GM18526 (cell line): ENCODE data around the gene MUC12.

Source experiments
- POLR2A ChIP-seq: IDR thresholded peaks from 3 replicates; pipeline ENCODE4 v1.6.1; 2011; ENCODE audit not compliant: insufficient read length; ENCODE audit errors: extremely low read depth

Gene MUC12

DNA sequence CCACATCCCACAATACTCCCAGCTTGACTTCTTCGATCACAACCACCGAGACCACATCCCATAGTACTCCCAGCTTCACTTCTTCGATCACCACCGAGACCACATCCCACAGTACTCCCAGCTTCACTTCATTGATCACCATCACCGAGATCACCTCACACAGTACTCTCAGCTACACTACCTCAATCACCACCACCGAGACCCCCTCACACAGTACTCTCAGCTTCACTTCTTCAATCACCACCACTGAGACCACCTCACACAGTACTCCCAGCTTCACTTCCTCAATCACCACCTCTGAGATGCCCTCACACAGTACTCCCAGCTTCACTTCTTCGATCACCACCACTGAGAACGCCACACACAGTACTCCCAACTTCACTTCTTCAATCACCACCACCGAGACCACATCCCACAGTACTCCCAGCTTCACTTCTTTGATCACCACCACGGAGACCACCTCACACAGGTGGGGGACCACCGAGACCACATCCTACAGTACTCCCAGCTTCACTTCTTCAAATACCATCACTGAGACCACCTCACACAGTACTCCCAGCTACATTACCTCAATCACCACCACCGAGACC, 11.4 kb upstream of the MUC12 start:
- no peak for TF ChIP-seq POLR2A

DNA sequence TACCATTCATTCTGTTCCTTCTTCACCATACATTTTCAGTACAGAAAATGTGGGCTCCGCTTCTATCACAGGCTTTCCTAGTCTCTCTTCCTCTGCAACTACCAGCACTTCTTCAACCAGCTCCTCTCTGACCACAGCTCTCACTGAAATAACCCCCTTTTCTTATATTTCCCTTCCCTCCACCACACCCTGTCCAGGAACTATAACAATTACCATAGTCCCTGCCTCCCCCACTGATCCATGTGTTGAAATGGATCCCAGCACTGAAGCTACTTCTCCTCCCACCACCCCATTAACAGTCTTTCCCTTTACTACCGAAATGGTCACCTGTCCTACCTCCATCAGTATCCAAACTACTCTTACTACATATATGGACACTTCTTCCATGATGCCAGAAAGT, 9.5 kb upstream of the MUC12 start:
- no peak for TF ChIP-seq POLR2A

DNA sequence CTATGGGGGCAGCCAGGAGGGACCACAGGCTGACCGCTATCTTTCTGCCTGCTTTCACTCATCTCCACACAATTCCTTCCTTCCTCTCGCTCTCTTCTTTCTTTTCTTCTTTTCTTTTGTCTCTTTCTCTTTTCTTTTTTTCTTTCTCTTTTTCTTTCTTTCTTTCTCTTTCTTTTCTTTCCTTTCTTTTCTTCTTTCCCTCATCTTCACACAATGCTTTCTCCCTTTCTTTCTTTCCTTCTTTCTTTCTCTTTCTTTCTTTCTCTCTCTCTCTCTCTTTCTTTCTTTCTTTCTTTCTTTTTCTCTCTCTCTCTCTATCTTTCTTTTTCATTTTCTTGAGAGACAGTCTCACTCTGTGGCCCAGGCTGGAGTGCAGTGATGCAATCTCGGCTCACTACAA, 6.8 kb upstream of the MUC12 start:
- no peak for TF ChIP-seq POLR2A

DNA sequence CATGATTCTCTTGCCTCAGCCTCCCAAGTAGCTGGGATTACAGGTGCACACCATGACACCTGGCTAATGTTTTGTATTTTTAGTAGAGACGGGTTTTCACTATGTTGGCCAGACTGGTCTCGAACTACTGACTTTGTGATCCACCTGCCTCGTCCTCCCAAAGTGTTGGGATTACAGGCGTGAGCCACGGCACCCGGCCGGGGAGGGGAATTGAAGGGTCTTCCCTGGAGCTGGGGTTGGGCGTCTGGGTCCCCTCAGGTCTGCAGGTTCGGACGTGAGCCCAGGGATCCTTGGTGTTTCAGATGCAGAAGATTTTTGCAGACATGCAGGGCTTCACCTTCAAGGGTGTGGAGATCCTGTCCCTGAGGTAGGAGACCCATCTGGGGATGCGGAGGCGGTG, 6.0 kb upstream of the MUC12 start:
- TF ChIP-seq POLR2A: no peak

DNA sequence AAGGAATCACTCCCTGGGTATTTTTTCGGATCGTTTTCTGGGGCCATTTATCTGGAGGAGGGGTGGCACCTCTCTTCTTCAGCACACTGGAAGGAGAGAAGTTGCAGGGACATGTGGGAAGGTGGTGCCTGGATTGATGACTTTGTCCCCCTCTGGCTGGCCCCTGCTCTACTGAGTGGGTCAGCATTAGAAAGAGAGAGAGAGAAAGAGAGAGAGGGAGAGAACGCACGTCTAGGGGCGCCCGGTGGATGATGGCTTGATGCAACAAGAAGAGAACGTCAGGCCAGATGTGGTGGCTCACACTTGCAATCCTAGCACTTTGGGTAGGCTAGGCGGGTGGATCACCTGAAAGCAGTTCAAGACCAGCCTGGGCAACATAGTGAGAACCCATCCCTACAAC, 5.5 kb upstream of the MUC12 start:
- no peak for TF ChIP-seq POLR2A

DNA sequence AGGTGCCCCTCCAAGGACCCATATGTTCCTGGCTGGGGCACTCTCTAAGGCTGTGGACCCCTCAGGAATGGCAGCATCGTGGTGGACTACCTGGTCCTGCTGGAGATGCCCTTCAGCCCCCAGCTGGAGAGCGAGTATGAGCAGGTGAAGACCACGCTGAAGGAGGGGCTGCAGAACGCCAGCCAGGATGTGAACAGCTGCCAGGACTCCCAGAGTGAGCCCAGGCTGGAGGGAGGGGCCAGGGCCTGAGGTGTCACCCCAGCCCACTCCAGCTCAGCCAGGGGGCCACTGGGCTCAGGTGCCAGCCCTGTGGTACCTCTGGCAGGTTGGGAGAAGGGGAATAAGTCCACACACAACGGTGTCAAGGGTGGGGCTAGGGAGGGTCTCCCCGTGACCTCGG, 4.7 kb upstream of the MUC12 start:
- no peak for TF ChIP-seq POLR2A

DNA sequence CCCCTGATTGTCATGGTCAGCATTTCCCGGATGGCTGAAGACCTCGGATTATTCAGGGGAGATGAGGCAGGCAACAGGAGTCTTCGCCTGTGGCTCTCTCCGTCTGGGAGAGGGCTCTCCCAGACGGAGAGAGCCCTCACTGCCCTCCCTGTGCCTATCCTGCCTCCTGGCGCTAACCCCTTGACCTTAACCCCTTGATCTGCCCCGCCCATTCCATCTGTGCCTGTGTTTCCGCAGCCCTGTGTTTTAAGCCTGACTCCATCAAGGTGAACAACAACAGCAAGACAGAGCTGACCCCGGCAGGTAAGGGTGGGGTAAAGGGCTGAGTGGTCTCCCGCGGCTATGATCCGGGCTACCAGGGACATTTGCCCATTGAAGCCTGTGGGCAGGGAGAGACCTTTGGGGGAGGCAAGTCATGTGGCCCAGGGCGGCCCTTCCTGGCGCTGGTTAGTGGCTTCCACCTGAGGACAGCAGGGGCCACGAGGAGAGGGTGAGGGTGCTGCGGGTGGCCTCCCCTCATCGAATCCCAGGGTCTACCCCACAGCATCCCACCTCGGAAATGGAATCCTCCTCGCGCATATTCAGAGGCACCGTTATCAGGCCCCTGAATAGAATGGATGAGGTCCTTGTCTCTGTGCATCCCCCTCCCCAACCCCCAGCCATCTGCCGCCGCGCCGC, 4.2 kb upstream of the MUC12 start:
- TF ChIP-seq POLR2A: no peak

DNA sequence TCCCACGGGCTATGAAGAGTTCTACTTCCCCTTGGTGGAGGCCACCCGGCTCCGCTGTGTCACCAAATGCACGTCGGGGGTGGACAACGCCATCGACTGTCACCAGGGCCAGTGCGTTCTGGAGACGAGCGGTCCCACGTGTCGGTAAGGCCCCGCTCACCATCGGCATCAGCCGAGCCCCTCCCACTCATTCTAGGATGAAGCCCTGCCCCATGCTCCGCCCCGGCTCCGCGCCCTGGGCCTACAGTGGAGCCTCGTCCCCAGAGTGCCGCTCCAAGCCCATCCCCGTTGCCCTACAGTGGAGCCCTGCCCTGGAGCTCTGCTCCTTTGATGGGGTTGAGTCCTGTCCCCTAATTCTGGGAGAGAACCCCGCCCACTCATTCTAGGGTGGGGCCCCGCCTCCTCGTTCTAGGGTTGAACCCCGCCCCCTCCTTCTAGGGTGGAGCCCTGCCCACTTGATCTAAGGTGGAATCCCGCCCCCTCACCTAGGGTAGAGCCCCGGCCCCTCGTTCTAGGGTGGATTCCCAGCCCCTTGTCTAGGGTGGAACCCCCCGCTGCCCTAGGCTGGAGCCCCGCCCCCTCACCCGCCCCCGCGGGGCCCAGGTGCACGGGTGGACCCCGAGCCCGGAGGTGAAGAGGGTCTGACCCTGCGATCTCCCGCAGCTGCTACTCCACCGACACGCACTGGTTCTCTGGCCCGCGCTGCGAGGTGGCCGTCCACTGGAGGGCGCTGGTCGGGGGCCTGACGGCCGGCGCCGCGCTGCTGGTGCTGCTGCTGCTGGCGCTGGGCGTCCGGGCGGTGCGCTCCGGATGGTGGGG, 3.4 kb upstream of the MUC12 start:
- no peak for TF ChIP-seq POLR2A

DNA sequence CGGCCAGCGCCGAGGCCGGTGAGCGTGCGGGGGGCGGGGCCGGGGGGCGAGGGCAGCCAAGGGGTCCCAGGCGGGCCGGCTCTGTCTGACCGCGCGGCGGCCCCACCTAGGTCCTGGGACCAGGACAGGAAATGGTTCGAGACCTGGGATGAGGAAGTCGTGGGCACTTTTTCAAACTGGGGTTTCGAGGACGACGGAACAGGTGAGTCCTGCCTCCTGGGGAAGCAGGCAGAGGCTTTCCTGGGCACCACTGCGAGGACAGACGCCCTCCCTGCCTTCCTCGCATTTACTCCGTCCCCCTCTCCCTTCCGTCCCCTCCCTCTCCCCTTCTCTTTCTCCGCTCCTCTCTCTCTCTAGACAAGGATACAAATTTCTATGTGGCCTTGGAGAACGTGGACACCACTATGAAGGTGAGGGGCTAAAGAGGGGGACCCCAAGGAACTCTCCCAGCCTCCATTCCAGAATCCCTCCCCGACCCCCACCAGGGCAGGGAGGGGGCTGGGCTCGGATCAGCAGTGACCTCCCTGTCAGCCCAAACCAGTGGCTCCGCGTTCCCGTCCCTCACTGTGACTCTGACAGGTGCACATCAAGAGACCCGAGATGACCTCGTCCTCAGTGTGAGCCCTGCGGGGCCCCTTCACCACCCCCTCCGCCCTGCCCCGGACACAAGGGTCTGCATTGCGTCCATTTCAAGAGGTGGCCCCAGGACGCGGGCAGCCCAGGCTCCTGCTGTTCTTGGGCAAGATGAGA, 2.6 kb upstream of the MUC12 start:
- TF ChIP-seq POLR2A: no peak

DNA sequence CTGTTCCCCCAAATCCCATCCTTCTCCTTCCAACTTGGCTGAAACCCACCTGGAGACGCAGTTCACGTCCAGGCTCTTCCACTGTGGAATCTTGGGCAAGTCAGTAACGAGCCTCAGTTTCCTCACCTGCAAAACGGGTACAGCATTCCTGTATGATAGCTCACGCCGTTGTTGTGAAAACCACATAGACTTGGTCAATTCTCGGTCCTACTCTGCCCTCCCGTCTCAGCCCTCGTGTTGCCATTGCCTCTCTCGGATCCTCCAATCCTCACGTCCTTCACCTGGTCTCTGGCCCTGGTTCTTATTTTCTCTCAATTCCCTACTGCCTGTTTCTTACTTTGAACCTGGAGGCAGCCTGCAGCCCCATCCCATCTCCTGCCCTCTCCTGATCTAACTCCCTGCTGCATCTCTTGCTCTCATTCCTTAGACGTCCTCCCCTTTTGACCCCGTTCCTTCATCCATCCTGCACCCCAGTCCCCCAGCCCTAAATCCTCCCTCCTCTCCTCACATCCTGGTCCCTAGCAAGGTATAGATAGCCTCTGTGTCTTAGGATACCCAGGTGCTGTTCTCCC, 2.0 kb upstream of the MUC12 start:
- TF ChIP-seq POLR2A: no peak

DNA sequence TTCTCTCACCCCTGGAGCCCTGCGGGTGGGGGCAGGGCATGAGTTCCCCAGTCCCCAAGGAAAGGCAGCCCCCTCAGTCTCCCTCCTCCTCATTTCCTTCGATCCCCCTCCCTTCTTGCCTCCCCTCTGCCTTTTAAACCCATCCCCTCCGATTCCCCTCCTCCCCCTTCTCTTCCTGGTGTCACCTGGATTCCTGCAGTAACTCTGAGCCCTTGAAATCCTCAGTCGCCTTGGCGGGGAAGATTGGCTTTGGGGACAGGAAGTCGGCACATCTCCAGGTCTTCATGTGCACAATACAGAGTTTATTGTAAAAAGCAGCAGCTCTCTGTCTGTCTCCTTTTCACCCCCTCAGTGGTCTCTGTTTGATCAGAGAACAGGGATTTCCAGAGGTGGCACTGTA, 1.3 kb upstream of the MUC12 start:
- no peak for TF ChIP-seq POLR2A

DNA sequence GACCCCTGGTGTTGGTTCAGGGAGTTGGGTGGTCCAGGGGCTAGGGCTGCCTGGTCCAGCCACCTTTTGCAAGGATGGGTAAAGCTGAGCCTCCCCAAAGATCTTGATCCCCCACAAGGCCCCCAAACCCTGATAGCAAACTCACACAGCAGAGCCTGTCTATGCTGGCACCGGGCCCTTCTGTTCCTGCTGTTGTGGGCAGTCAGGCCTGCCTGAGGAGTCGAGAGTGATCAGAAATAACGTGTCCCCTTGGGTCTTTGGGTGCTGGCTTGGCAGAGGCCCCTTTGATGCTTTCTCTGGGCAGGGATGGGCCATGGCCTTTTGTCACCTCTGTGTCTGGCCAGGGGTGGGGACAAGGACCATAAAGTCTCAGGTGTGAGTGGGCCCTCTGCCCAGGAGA, 715 bp upstream of the MUC12 start:
- TF ChIP-seq POLR2A: no peak

DNA sequence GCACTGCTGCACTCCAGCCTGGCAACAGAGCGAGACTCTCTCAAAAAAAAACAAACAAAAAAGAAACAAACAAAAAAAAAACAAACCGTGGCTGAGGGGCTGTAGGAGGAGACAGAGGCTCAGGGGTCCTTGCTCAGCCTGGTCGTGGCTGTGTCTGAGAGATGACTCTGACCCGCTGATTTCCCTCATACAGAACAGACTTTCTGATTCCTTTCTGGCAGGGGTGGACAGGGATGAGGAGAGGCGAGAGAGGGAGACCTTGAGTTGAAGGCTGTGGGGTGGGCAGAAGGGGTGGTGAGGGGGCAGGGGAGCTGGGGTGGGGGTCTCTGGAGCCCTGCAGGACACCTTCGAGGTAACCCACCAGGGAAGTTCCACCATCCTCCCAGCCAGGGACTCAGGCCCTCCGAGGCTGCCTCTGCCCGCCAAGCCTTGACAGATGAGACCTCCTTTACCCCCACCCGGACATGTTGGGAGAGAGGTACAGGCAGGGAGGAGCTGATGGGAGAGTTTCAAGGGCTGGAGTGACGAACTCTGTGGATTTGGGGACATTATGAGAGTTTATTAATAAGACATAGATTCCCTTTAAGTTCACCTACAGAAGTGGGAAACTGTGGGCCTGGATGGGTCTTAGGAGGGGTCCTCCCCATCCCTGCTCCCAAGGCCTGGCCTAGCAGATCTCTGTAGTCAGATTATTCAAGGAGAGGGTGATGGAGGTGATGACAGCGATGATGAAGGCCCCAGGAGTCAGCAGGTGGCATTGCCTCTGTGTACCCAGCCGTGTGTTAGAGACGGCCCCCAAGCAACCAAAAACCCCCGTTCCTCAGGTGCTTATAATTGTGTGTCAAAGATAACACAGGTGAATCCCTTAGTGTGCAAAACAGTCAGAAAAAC, 2.0 kb downstream of the MUC12 start:
- no peak for TF ChIP-seq POLR2A

DNA sequence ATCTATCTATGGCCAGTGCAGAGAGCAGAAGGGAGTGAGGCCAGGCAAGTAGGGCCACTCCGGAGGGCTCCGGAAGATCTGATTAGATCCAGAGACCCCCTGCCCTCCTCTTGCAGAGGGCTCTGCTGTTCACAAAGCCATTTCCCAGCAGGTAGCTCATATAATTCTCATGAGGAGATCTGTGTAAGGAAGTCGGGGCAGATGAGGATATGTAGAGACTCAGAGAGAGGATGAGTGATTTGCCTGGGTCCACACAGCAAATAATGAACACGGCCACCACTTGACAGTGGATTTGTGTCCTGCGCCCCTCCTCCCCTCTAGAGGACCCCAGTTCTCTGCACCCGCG, 2.6 kb downstream of the MUC12 start:
- TF ChIP-seq POLR2A: no peak
